HUES6 (cell line): ENCODE measurements around the gene FADS6.
"Not testable (repeated sequence)": the region's sequence is repeated elsewhere in the genome, so short reads cannot be mapped to it uniquely, and the experiment has no call there.

Experiments used
- H3K27ac ChIP-seq: 2 replicates; pipeline ENCODE4 v1.7.0; 2013; ENCODE audit warnings: low read depth, mild to moderate bottlenecking, low read length, inconsistent platforms
- H3K27me3 ChIP-seq: 2 replicates; pipeline ENCODE4 v1.6.1; 2013; ENCODE audit warnings: low read length; ENCODE audit not compliant: control insufficient read depth, insufficient read depth
- H3K36me3 ChIP-seq: 2 replicates; pipeline ENCODE4 v1.6.1; 2013; ENCODE audit warnings: low read length; ENCODE audit not compliant: control insufficient read depth, insufficient read depth
- H3K4me1 ChIP-seq: 2 replicates; pipeline ENCODE4 v1.6.1; 2013; ENCODE audit warnings: low read length; ENCODE audit not compliant: control insufficient read depth, insufficient read depth
- H3K4me3 ChIP-seq: 2 replicates; pipeline ENCODE4 v1.5.1; 2013; ENCODE audit warnings: low read depth, low read length
- H3K9ac ChIP-seq: one replicate; pipeline ENCODE4 v1.6.1; 2013; ENCODE audit warnings: mild to moderate bottlenecking, low read length
- H3K9me3 ChIP-seq: 2 replicates; pipeline ENCODE4 v1.6.1; 2013; ENCODE audit warnings: low read depth, low read length; ENCODE audit not compliant: control insufficient read depth, insufficient read depth

FADS6 gene

GRCh38 chr17:74873037-74873873, 20.2 kb downstream of the FADS6 start:
- Histone ChIP-seq H3K9ac (peak overlapping the region; percentile 94), H3K36me3 (peaks cover 6% of the 10 kb centered on the region; the same call in 1 of the 2 replicates), H3K4me1 (peaks cover 18% of the 10 kb centered on the region), H3K4me3 (peak overlapping the region; percentile 97), H3K27me3 (no peaks in the 10 kb centered on the region), H3K9me3 (no peaks in the 10 kb centered on the region), H3K27ac (peak overlapping the region; percentile 67)

GRCh38 chr17:74872313-74873036, 21.0 kb downstream of the FADS6 start, which contains the start of gene FDXR:
FDXR (minus strand) TSS chr17:74872994; CDS start chr17:74872944, 50 bp downstream.
- peak within 1 kb of the TSS; percentile 97 for H3K4me3 ChIP-seq
- H3K27me3 ChIP-seq: no peaks in the 10 kb centered on the region
- peaks cover 6% of the 10 kb centered on the region; the same call in 1 of the 2 replicates for H3K36me3 ChIP-seq
- H3K9me3 ChIP-seq: no peaks in the 10 kb centered on the region
- peaks cover 18% of the 10 kb centered on the region for H3K4me1 ChIP-seq
- peak within 1 kb of the TSS; percentile 94 for H3K9ac ChIP-seq
- H3K27ac ChIP-seq: peak within 1 kb of the TSS; percentile 85

GRCh38 chr17:74871356-74872076, 21.9 kb downstream of the FADS6 start:
- Histone ChIP-seq H3K27ac (no peak overlapping the region), H3K4me3 (peak overlapping the region; percentile 97), H3K4me1 (peaks cover 18% of the 10 kb centered on the region), H3K9me3 (no peaks in the 10 kb centered on the region), H3K9ac (no peak overlapping the region), H3K27me3 (no peaks in the 10 kb centered on the region), H3K36me3 (peaks cover 6% of the 10 kb centered on the region; the same call in 1 of the 2 replicates)

- H3K9me3 ChIP-seq: no peaks in the 10 kb centered on the region
- no peak overlapping the region for H3K9ac ChIP-seq
- H3K27me3 ChIP-seq: no peaks in the 10 kb centered on the region
- peaks cover 15% of the 10 kb centered on the region for H3K4me1 ChIP-seq
- peaks cover 8% of the 10 kb centered on the region; the same call in 1 of the 2 replicates for H3K36me3 ChIP-seq
- H3K27ac ChIP-seq: no peak overlapping the region
- no peak overlapping the region for H3K4me3 ChIP-seq
Observed at GRCh38 chr17:74870512-74870911, 22.9 kb downstream of the FADS6 start.

GRCh38 chr17:74870028-74870427, 23.4 kb downstream of the FADS6 start:
- H3K4me1 ChIP-seq: peaks cover 15% of the 10 kb centered on the region
- H3K27me3 ChIP-seq, H3K9me3 ChIP-seq, H3K27ac ChIP-seq, H3K9ac ChIP-seq, H3K4me3 ChIP-seq: not testable (repeated sequence)
- peaks cover 13% of the 10 kb centered on the region; the same call in 1 of the 2 replicates for H3K36me3 ChIP-seq

- Histone ChIP-seq H3K9me3 (no peaks in the 10 kb centered on the region), H3K4me1 (peaks cover 13% of the 10 kb centered on the region), H3K27ac (no peak overlapping the region), H3K36me3 (peaks cover 16% of the 10 kb centered on the region; the same call in 1 of the 2 replicates), H3K4me3 (no peak overlapping the region), H3K9ac (no peak overlapping the region), H3K27me3 (no peaks in the 10 kb centered on the region)
Observed at GRCh38 chr17:74868908-74869255, 24.6 kb downstream of the FADS6 start.

GRCh38 chr17:74868251-74868907, 25.1 kb downstream of the FADS6 start:
- Histone ChIP-seq H3K9ac (no peak overlapping the region), H3K36me3 (peaks cover 21% of the 10 kb centered on the region), H3K4me3 (no peak overlapping the region), H3K27ac (no peak overlapping the region), H3K4me1 (peaks cover 12% of the 10 kb centered on the region), H3K27me3 (no peaks in the 10 kb centered on the region), H3K9me3 (no peaks in the 10 kb centered on the region)

GRCh38 chr17:74866198-74866835, 27.1 kb downstream of the FADS6 start:
- Histone ChIP-seq H3K9me3 (no peaks in the 10 kb centered on the region), H3K4me3 (no peak overlapping the region), H3K4me1 (peaks cover 7% of the 10 kb centered on the region), H3K9ac (no peak overlapping the region), H3K27ac (no peak overlapping the region), H3K36me3 (peaks cover 24% of the 10 kb centered on the region), H3K27me3 (peaks cover 9% of the 10 kb centered on the region)

- peaks cover 7% of the 10 kb centered on the region; the same call in 1 of the 2 replicates for H3K4me1 ChIP-seq
- H3K36me3 ChIP-seq: peaks cover 24% of the 10 kb centered on the region
- no peak overlapping the region for H3K9ac ChIP-seq
- H3K27me3 ChIP-seq: peaks cover 15% of the 10 kb centered on the region
- no peak overlapping the region for H3K27ac ChIP-seq
- no peaks in the 10 kb centered on the region for H3K9me3 ChIP-seq
- no peak overlapping the region for H3K4me3 ChIP-seq
Observed at GRCh38 chr17:74865504-74866197, 27.8 kb downstream of the FADS6 start.
